GM18519 (cell line): Measurements from ENCODE around the gene SLC35D3.
"Not testable (repeated sequence)": the region's sequence is repeated elsewhere in the genome, so short reads cannot be mapped to it uniquely, and the experiment has no call there.

Experiments
- ATAC-seq: cut with Tn5 transposase; IDR thresholded peaks from one replicate; pipeline ENCODE4 v1.9.1; 2021; ENCODE audit warnings: mild to moderate bottlenecking, moderate library complexity; ENCODE audit not compliant: unreplicated experiment, low FRiP score

The SLC35D3 gene

GRCh38 chr6:136921936-136922684 is at the start of gene SLC35D3:
Gene SLC35D3, plus strand, starts transcription at chr6:136922301. Its CDS starts 128 bp downstream, at chr6:136922429.
- ATAC-seq = no peak

- no peak for ATAC-seq
These were observed 48.4 kb upstream of the SLC35D3 start for GRCh38 chr6:136873748-136874147.

- ATAC-seq = not testable (repeated sequence)
These were observed 45.6 kb upstream of the SLC35D3 start for GRCh38 chr6:136876469-136876868.

- ATAC-seq = no peak
These were observed 41.2 kb upstream of the SLC35D3 start for GRCh38 chr6:136880748-136881460.

- ATAC-seq = no peak
These were observed 36.0 kb upstream of the SLC35D3 start for GRCh38 chr6:136886091-136886490.

GRCh38 chr6:136887953-136888352 is 34.1 kb upstream of the SLC35D3 start:
- ATAC-seq = no peak

GRCh38 chr6:136889271-136890193 is 32.6 kb upstream of the SLC35D3 start:
- ATAC-seq = no peak

- no peak for ATAC-seq
These were observed 31.8 kb upstream of the SLC35D3 start for GRCh38 chr6:136890194-136890839.

- no peak for ATAC-seq
These were observed 31.1 kb upstream of the SLC35D3 start for GRCh38 chr6:136890986-136891385.

- ATAC-seq = no peak
These were observed 28.9 kb upstream of the SLC35D3 start for GRCh38 chr6:136893187-136893586.

- ATAC-seq = no peak
These were observed 26.2 kb upstream of the SLC35D3 start for GRCh38 chr6:136895901-136896300.

GRCh38 chr6:136897071-136897470 is 25.0 kb upstream of the SLC35D3 start:
- no peak for ATAC-seq

GRCh38 chr6:136901212-136901784 is 20.8 kb upstream of the SLC35D3 start:
- no peak for ATAC-seq

- ATAC-seq = not testable (repeated sequence)
These were observed 17.6 kb upstream of the SLC35D3 start for GRCh38 chr6:136904477-136904876.

- ATAC-seq = no peak
These were observed 7.2 kb upstream of the SLC35D3 start for GRCh38 chr6:136914947-136915346.

GRCh38 chr6:136918706-136919105 is 3.4 kb upstream of the SLC35D3 start:
- no peak for ATAC-seq

GRCh38 chr6:136920216-136920615 is 1.9 kb upstream of the SLC35D3 start:
- no peak for ATAC-seq

- ATAC-seq = no peak
These were observed 1.3 kb upstream of the SLC35D3 start for GRCh38 chr6:136920671-136921380.

GRCh38 chr6:136921381-136921935 is 643 bp upstream of the SLC35D3 start:
- no peak for ATAC-seq
